GM12878 (cell line): ENCODE results near the gene PCDHA1. TPM values are rescaled to one million over a fixed set of nuclear protein-coding genes. Genes with fewer than 3 reads are reported as not detected.

Experiments used
- ATAC-seq: fragments of 200-7000 bp; cut with Tn5 transposase; 3 replicates; pipeline ENCODE4 v1.9.1; 2020; ENCODE audit warnings: mild to moderate bottlenecking, moderate library complexity
- BruUV-seq: library from RNA; stranded (reverse); fragments of 400-500 nt; replicated peaks from 2 replicates; lab custom pipeline; 2021; lab: Mats Ljungman, UMichigan
- CTCF ChIA-PET: fragments of 300-600 bp; sonication (Branson Sonifier 250); formaldehyde crosslinking; extraction: SDS; loops from one replicate; lab custom pipeline; 2021; ENCODE audit warnings: inconsistent platforms; lab: Yijun Ruan, JAX
- POLR2A ChIA-PET: fragments of 350-600 bp; formaldehyde crosslinking; extraction: SDS; loops from one replicate; lab custom pipeline; 2021; ENCODE audit warnings: inconsistent platforms; lab: Charles Lee
- RAD21 ChIA-PET: fragments of 300-600 bp; sonication (Branson Sonifier 250); formaldehyde crosslinking; loops from one replicate; lab custom pipeline; 2023; ENCODE audit warnings: antibody characterized with exemption; ENCODE audit not compliant: unreplicated experiment; lab: Charles Lee
- SMC1A ChIA-PET: fragments of 300-600 bp; sonication (Branson Sonifier 250); formaldehyde crosslinking; loops from one replicate; lab custom pipeline; 2023; ENCODE audit not compliant: unreplicated experiment, uncharacterized antibody; lab: Charles Lee
- DNase-seq: peaks from one replicate; pipeline ENCODE4 v3.0.0-alpha.2; 2011; ENCODE audit warnings: low read depth, low spot score
- FAIRE-seq: peaks from 3 replicates; lab custom pipeline; 2011; peaks lifted over from hg19 to GRCh38; lab: Jason Lieb, UNC
- H2AFZ ChIP-seq: 2 replicates; pipeline ENCODE4 v1.6.0; 2011; ENCODE audit warnings: low read depth, low read length, control low read depth; ENCODE audit not compliant: control insufficient read depth
- H3K27ac ChIP-seq: 2 replicates; pipeline ENCODE4 v1.5.1; 2011; ENCODE audit warnings: control low read depth; ENCODE audit not compliant: control insufficient read depth, insufficient read depth
- H3K27me3 ChIP-seq, 2 experiments: replicated peaks in 1 of 2; 2 replicates each; pipeline versions ENCODE4 v1.6.0 to v1.6.1; 2011; ENCODE audit warnings: low read length in 1 of 2; ENCODE audit not compliant: control insufficient read depth in 2 of 2, insufficient read depth in 2 of 2
- H3K36me3 ChIP-seq, 2 experiments: 2 replicates each; pipeline ENCODE4 v1.5.1; 2011; ENCODE audit warnings: low read length in 1 of 2; ENCODE audit not compliant: control insufficient read depth in 2 of 2, insufficient read depth in 2 of 2
- H3K4me1 ChIP-seq: 2 replicates; pipeline ENCODE4 v1.6.1; 2011; ENCODE audit warnings: mild to moderate bottlenecking, low read length, moderate library complexity, mixed read lengths; ENCODE audit not compliant: control insufficient read depth, insufficient read depth
- H3K4me2 ChIP-seq: 2 replicates; pipeline ENCODE4 v1.6.0; 2011; ENCODE audit warnings: control low read depth; ENCODE audit not compliant: control insufficient read depth, insufficient read depth
- H3K4me3 ChIP-seq: fragments of 200-600 bp; sonication (generic); 2 replicates; pipeline ENCODE4 v1.5.1; 2016
- H3K79me2 ChIP-seq: 2 replicates; pipeline ENCODE4 v1.6.0; 2011; ENCODE audit warnings: low read length; ENCODE audit not compliant: control insufficient read depth, insufficient read depth
- H3K9ac ChIP-seq: 2 replicates; pipeline ENCODE4 v1.8.0; 2011; ENCODE audit warnings: low read length, control low read depth, mixed read lengths; ENCODE audit not compliant: control insufficient read depth, insufficient read depth
- H3K9me3 ChIP-seq: replicated peaks from 3 replicates; pipeline ENCODE4 v1.5.1; 2011; ENCODE audit warnings: mild to moderate bottlenecking, low read length; ENCODE audit not compliant: control insufficient read depth, insufficient read depth
- H4K20me1 ChIP-seq: 2 replicates; pipeline ENCODE4 v1.6.0; 2011; ENCODE audit not compliant: control insufficient read depth, insufficient read depth
- CREB1 ChIP-seq: IDR thresholded peaks from 2 replicates; pipeline ENCODE4 v1.6.1; 2012; ENCODE audit warnings: low read depth, mild to moderate bottlenecking, inconsistent platforms
- CUX1 ChIP-seq: IDR thresholded peaks from 2 replicates; pipeline ENCODE4 v1.6.1; 2012; ENCODE audit warnings: improper control_type of control experiment, low read depth, low read length; ENCODE audit not compliant: insufficient replicate concordance
- GATAD2B ChIP-seq: fragments of 450-650 bp; conservative IDR thresholded peaks from 2 replicates; pipeline ENCODE4 v1.6.1; 2017; ENCODE audit warnings: low read depth, mild to moderate bottlenecking, moderate library complexity
- JUND ChIP-seq: IDR thresholded peaks from 2 replicates; pipeline ENCODE4 v1.6.1; 2012; ENCODE audit warnings: low read depth, mild to moderate bottlenecking, low read length, improper control_type of control experiment, moderate library complexity
- MEF2A ChIP-seq: IDR thresholded peaks from 2 replicates; pipeline ENCODE4 v1.6.1; 2011; ENCODE audit warnings: low read depth, mild to moderate bottlenecking, low read length, moderate library complexity; ENCODE audit not compliant: insufficient read depth
- NR2C1 ChIP-seq: fragments of 450-650 bp; IDR thresholded peaks from 2 replicates; pipeline ENCODE4 v1.6.1; 2017; ENCODE audit warnings: antibody characterized with exemption, mild to moderate bottlenecking, moderate library complexity
- PBX3 ChIP-seq: IDR thresholded peaks from 2 replicates; pipeline ENCODE4 v1.6.1; 2011; ENCODE audit warnings: mild to moderate bottlenecking, low read depth, low read length, moderate library complexity; ENCODE audit not compliant: insufficient replicate concordance
- SIN3A ChIP-seq: IDR thresholded peaks from 2 replicates; pipeline ENCODE4 v1.6.1; 2012; ENCODE audit warnings: low read depth, low read length, improper control_type of control experiment
- SIX5 ChIP-seq: IDR thresholded peaks from 2 replicates; pipeline ENCODE4 v1.6.1; 2011; ENCODE audit warnings: mild to moderate bottlenecking, low read depth, low read length, moderate library complexity; ENCODE audit not compliant: severe bottlenecking
- STAT1 ChIP-seq: fragments of 450-650 bp; conservative IDR thresholded peaks from 2 replicates; pipeline ENCODE4 v1.6.1; 2014; ENCODE audit warnings: antibody characterized with exemption, mild to moderate bottlenecking
- TAF1 ChIP-seq: IDR thresholded peaks from 2 replicates; pipeline ENCODE4 v1.6.1; 2011; ENCODE audit warnings: mild to moderate bottlenecking, low read depth, low read length, borderline replicate concordance
- YBX1 ChIP-seq: fragments of 450-650 bp; IDR thresholded peaks from 2 replicates; pipeline ENCODE4 v1.6.1; 2016; ENCODE audit warnings: antibody characterized with exemption
- WGBS: methylation state at CpG from one replicate; pipeline ENCODE4 v1.1.6; 2016; ENCODE audit warnings: low lambda C conversion rate; ENCODE audit not compliant: insufficient replicate concordance, insufficient coverage; ENCODE audit errors: missing lambda C conversion rate; 5-methylcytosine and 5-hydroxymethylcytosine counted together
- in situ Hi-C: fragments of 300-500 bp; cut with MboI; formaldehyde crosslinking; loops from 9 replicates; pipeline ENCODE4 v1.14.3; 2018; ENCODE audit warnings: mixed read lengths
- intact Hi-C: fragments of 100-400 bp; cut with micrococcal nuclease; formaldehyde crosslinking; loops from one replicate; pipeline ENCODE4 v1.14.2; 2022; ENCODE audit not compliant: unreplicated experiment
- polyA plus RNA-seq, 11 experiments: library from polyadenylated mRNA; depleted of rRNA in 4 of 11; unstranded in 6 of 11; stranded (reverse) in 5 of 11; fragments of >200 nt; fragmentation: Nextera tagmentation in 4 of 11; fragmentation: Illumina TruSeq in 1 of 11; extraction: Ambion mirVana in 4 of 11; extraction: Trizol in 1 of 11; gene quantifications; 1 replicate in 1 of 11; 2 replicates in 10 of 11; pipeline versions ENCODE4 v1.2.1 to v1.2.3, GENCODE V29; 2011 to 2016; ENCODE audit warnings: inconsistent platforms in 2 of 11, missing spikeins in 2 of 11, low read depth in 1 of 11
- total RNA-seq, 4 experiments: library from RNA; depleted of rRNA in 3 of 4; stranded (reverse); fragments of >200 nt in 3 of 4; fragmentation: Illumina TruSeq in 1 of 4; extraction: Trizol in 1 of 4; gene quantifications; 2 replicates each; pipeline versions ENCODE4 v1.2.1 to v1.2.3, GENCODE V29; 2013 to 2021

PCDHA1 gene
- total and polyA plus RNA-seq, 10 of the 15 experiments (the other 5 are each of a cell fraction or from before 2014, with no cell fraction given), result 0.03 TPM; not detected in 9

- Histone ChIP-seq H3K79me2 (no peaks in the 10 kb centered on the region), H3K4me1 (no peaks in the 10 kb centered on the region), H2AFZ (no peak overlapping the region), H3K4me3 (no peak overlapping the region), H3K36me3 (no peaks in the 10 kb centered on the region), H3K27ac (no peak overlapping the region), H4K20me1 (no peaks in the 10 kb centered on the region), H3K4me2 (no peak overlapping the region), H3K9ac (no peak overlapping the region), H3K9me3 (no peaks in the 10 kb centered on the region), H3K27me3 (no peaks in the 10 kb centered on the region)
- intact Hi-C loops (no loop called here), in situ Hi-C loops (no loop called here)
- ATAC-seq, result no peak
- 27% methylated on average over 2 of the region's 2 CpGs for WGBS
- POLR2A ChIA-PET, result no interaction called here
- BruUV-seq, result no TSS peak
- FAIRE-seq, result no peak
- TF ChIP-seq YBX1, result no peak
- no peak for TF ChIP-seq GATAD2B
- TF ChIP-seq STAT1, result no peak
- DNase-seq, result no peak
- CTCF ChIA-PET, result no interaction called here
- SMC1A ChIA-PET, result no interaction called here
- RAD21 ChIA-PET, result no interaction called here
Observed at GRCh38 chr5:140998921-140999410, 213.0 kb downstream of the PCDHA1 start.

GRCh38 chr5:141001446-141001843 is 215.5 kb downstream of the PCDHA1 start:
- Histone ChIP-seq H3K36me3 (no peaks in the 10 kb centered on the region), H3K27ac (no peak overlapping the region), H2AFZ (no peak overlapping the region), H3K27me3 (no peaks in the 10 kb centered on the region), H3K4me2 (no peak overlapping the region), H3K9ac (no peak overlapping the region), H3K79me2 (no peaks in the 10 kb centered on the region), H4K20me1 (no peaks in the 10 kb centered on the region), H3K4me1 (no peaks in the 10 kb centered on the region), H3K4me3 (no peak overlapping the region), H3K9me3 (no peaks in the 10 kb centered on the region)
- intact Hi-C loops (no loop called here), in situ Hi-C loops (no loop called here)
- ChIA-PET RAD21 (no interaction called here), CTCF (no interaction called here), POLR2A (no interaction called here), SMC1A (interaction anchor here (0.6 kb wide), 1 partner anchor 374 kb away, joined by 6 read pairs; no protein-coding TSS in a partner anchor)
- WGBS, result 9% methylated on average over 9 of the region's 9 CpGs
- FAIRE-seq (no peak), DNase-seq (no peak), ATAC-seq (no peak)
- BruUV-seq, result no TSS peak
- TF ChIP-seq PBX3 (no peak), TAF1 (no peak), MEF2A (no peak), CREB1 (no peak), JUND (no peak), SIX5 (no peak), NR2C1 (no peak), CUX1 (no peak), SIN3A (no peak)
